Measurements from ENCODE around the gene PSORS1C1.

The PSORS1C1 gene

GRCh38 chr6:31103136-31103535 lies 11.5 kb upstream of the PSORS1C1 start:
- H3K9me3 ChIP-seq (ENCODE audit: control insufficient read depth, insufficient read depth, low read length): no peaks in the 10 kb centered on the region
- no peaks in the 10 kb centered on the region for H3F3A ChIP-seq (ENCODE audit: control insufficient read depth, insufficient read depth)
- no peaks in the 10 kb centered on the region for H3K79me2 ChIP-seq (ENCODE audit: control insufficient read depth, low read length)
- no peak overlapping the region for H3K27ac ChIP-seq (ENCODE audit: low read depth, low read length)
- H3K4me1 ChIP-seq (ENCODE audit: control insufficient read depth, low read length): no peaks in the 10 kb centered on the region
- H3K4me3 ChIP-seq (ENCODE audit: low read length): no peak overlapping the region
- H3K4me2 ChIP-seq (ENCODE audit: low read length): no peak overlapping the region
- no peaks in the 10 kb centered on the region for H3K36me3 ChIP-seq (ENCODE audit: control insufficient read depth, low read length)
- no peaks in the 10 kb centered on the region for H3K9me2 ChIP-seq (replicated peaks; ENCODE audit: control insufficient read depth, low read length)
- TF ChIP-seq EZH2phosphoT487 (IDR thresholded peaks at IDR 0.05; ENCODE audit: borderline replicate concordance, low read length): no peak
- TF ChIP-seq CTCF (IDR thresholded peaks at IDR 0.05; ENCODE audit: low read depth, low read length, poor library complexity, severe bottlenecking): no peak
- H4K20me1 ChIP-seq (ENCODE audit: control insufficient read depth, insufficient read depth, low read depth, low read length): no peaks in the 10 kb centered on the region
- no peaks in the 10 kb centered on the region for H3K27me3 ChIP-seq (ENCODE audit: control insufficient read depth, low read length)

- H3K27ac ChIP-seq (ENCODE audit: low read depth, low read length): no peak overlapping the region
- no peak overlapping the region for H3K4me2 ChIP-seq (ENCODE audit: low read length)
- no peaks in the 10 kb centered on the region for H3K9me2 ChIP-seq (replicated peaks; ENCODE audit: control insufficient read depth, low read length)
- no peaks in the 10 kb centered on the region for H3K36me3 ChIP-seq (ENCODE audit: control insufficient read depth, low read length)
- no peaks in the 10 kb centered on the region for H3K9me3 ChIP-seq (ENCODE audit: control insufficient read depth, insufficient read depth, low read length)
- peaks cover 4% of the 10 kb centered on the region; the same call in 1 of the 2 replicates for H3K27me3 ChIP-seq (ENCODE audit: control insufficient read depth, low read length)
- no peaks in the 10 kb centered on the region for H3K4me1 ChIP-seq (ENCODE audit: control insufficient read depth, low read length)
- H4K20me1 ChIP-seq (ENCODE audit: control insufficient read depth, insufficient read depth, low read depth, low read length): no peaks in the 10 kb centered on the region
- H3F3A ChIP-seq (ENCODE audit: control insufficient read depth, insufficient read depth): no peaks in the 10 kb centered on the region
- TF ChIP-seq CTCF (IDR thresholded peaks at IDR 0.05; ENCODE audit: low read depth, low read length, poor library complexity, severe bottlenecking) (no peak), EZH2phosphoT487 (IDR thresholded peaks at IDR 0.05; ENCODE audit: borderline replicate concordance, low read length) (no peak)
- H3K4me3 ChIP-seq (ENCODE audit: low read length): no peak overlapping the region
- H3K79me2 ChIP-seq (ENCODE audit: control insufficient read depth, low read length): no peaks in the 10 kb centered on the region
Measured at GRCh38 chr6:31107052-31107451, 7.5 kb upstream of the PSORS1C1 start.

GRCh38 chr6:31110825-31111582 lies 3.6 kb upstream of the PSORS1C1 start:
- no peak overlapping the region for H3K27ac ChIP-seq (ENCODE audit: low read depth, low read length)
- H3K4me2 ChIP-seq (ENCODE audit: low read length): no peak overlapping the region
- H3F3A ChIP-seq (ENCODE audit: control insufficient read depth, insufficient read depth): no peaks in the 10 kb centered on the region
- H3K9me3 ChIP-seq (ENCODE audit: control insufficient read depth, insufficient read depth, low read length): no peaks in the 10 kb centered on the region
- TF ChIP-seq CTCF (IDR thresholded peaks at IDR 0.05; ENCODE audit: low read depth, low read length, poor library complexity, severe bottlenecking) (no peak), EZH2phosphoT487 (IDR thresholded peaks at IDR 0.05; ENCODE audit: borderline replicate concordance, low read length) (no peak)
- H3K4me3 ChIP-seq (ENCODE audit: low read length): no peak overlapping the region
- H3K36me3 ChIP-seq (ENCODE audit: control insufficient read depth, low read length): no peaks in the 10 kb centered on the region
- no peaks in the 10 kb centered on the region for H4K20me1 ChIP-seq (ENCODE audit: control insufficient read depth, insufficient read depth, low read depth, low read length)
- no peaks in the 10 kb centered on the region for H3K4me1 ChIP-seq (ENCODE audit: control insufficient read depth, low read length)
- no peaks in the 10 kb centered on the region for H3K79me2 ChIP-seq (ENCODE audit: control insufficient read depth, low read length)
- H3K9me2 ChIP-seq (replicated peaks; ENCODE audit: control insufficient read depth, low read length): no peaks in the 10 kb centered on the region
- H3K27me3 ChIP-seq (ENCODE audit: control insufficient read depth, low read length): peaks cover 11% of the 10 kb centered on the region; the same call in 1 of the 2 replicates
